Smooth muscle cell (in vitro differentiated cells): ENCODE data around the gene CGNL1. TPM values are rescaled to one million over a fixed set of nuclear protein-coding genes. Genes with fewer than 3 reads are reported as not detected.
A peak's percentile ranks its signal among the peaks of the same experiment; 100 is the strongest.

Experiments used
- DNase-seq: peaks from one replicate; lab custom pipeline; 2025; ENCODE audit not compliant: unreplicated experiment; lab: John Stamatoyannopoulos, UW
- H2AFZ ChIP-seq: fragments of 200-600 bp; sonication (generic); 2 replicates; pipeline ENCODE4 v1.6.0; 2016; ENCODE audit warnings: antibody characterized with exemption, low read depth, mild to moderate bottlenecking
- H3F3A ChIP-seq: fragments of 200-600 bp; sonication (generic); 2 replicates; pipeline ENCODE4 v1.6.0; 2017; ENCODE audit warnings: antibody characterized with exemption, low read depth
- H3K27ac ChIP-seq: fragments of 200-600 bp; sonication (generic); 2 replicates; pipeline ENCODE4 v1.5.1; 2016; ENCODE audit warnings: low read depth, mild to moderate bottlenecking
- H3K27me3 ChIP-seq: fragments of 200-600 bp; sonication (generic); 2 replicates; pipeline ENCODE4 v1.6.1; 2016; ENCODE audit warnings: low read depth, mild to moderate bottlenecking
- H3K36me3 ChIP-seq: fragments of 200-600 bp; sonication (generic); 2 replicates; pipeline ENCODE4 v1.5.1; 2016; ENCODE audit warnings: low read depth
- H3K4me1 ChIP-seq: fragments of 200-600 bp; sonication (generic); 2 replicates; pipeline ENCODE4 v1.5.1; 2016; ENCODE audit warnings: low read depth
- H3K4me2 ChIP-seq: fragments of 200-600 bp; sonication (generic); 2 replicates; pipeline ENCODE4 v1.6.0; 2016; ENCODE audit warnings: mild to moderate bottlenecking
- H3K4me3 ChIP-seq: fragments of 200-600 bp; sonication (generic); 2 replicates; pipeline ENCODE4 v1.5.1; 2016; ENCODE audit warnings: mild to moderate bottlenecking
- H3K79me2 ChIP-seq: fragments of 200-600 bp; sonication (generic); 2 replicates; pipeline ENCODE4 v1.6.0; 2016; ENCODE audit warnings: low read depth, mild to moderate bottlenecking
- H3K9ac ChIP-seq: fragments of 200-600 bp; sonication (generic); 2 replicates; pipeline ENCODE4 v1.6.0; 2016; ENCODE audit warnings: low read depth
- H3K9me3 ChIP-seq: fragments of 200-600 bp; sonication (generic); replicated peaks from 2 replicates; pipeline ENCODE4 v1.5.1; 2016; ENCODE audit warnings: low read depth
- H4K20me1 ChIP-seq: fragments of 200-600 bp; sonication (generic); 2 replicates; pipeline ENCODE4 v1.6.0; 2016; ENCODE audit warnings: low read depth
- WGBS: methylation state at CpG from one replicate; pipeline ENCODE4 v1.1.7; 2016; ENCODE audit warnings: low lambda C conversion rate; 5-methylcytosine and 5-hydroxymethylcytosine counted together
- polyA plus RNA-seq: library from polyadenylated mRNA; unstranded; fragments of >200 nt; fragmentation: Nextera tagmentation; extraction: Ambion mirVana; gene quantifications from 2 replicates; pipeline ENCODE4 v1.2.1, GENCODE V29; 2016
- total RNA-seq: library from RNA; depleted of rRNA; stranded (reverse); fragments of >200 nt; gene quantifications from 2 replicates; pipeline ENCODE4 v1.2.3, GENCODE V29; 2014
- TF ChIP-seq, protein P1 (sequence below): fragments of 200-600 bp; sonication (generic); IDR thresholded peaks from 2 replicates; pipeline ENCODE4 v1.5.1; 2017; ENCODE audit warnings: borderline replicate concordance, mild to moderate bottlenecking, antibody characterized with exemption; ENCODE audit not compliant: insufficient read depth, poor library complexity, severe bottlenecking

CGNL1 gene
- total and polyA plus RNA-seq, 2 experiments from 2014 or later = 4.2 to 9.5 TPM

DNA sequence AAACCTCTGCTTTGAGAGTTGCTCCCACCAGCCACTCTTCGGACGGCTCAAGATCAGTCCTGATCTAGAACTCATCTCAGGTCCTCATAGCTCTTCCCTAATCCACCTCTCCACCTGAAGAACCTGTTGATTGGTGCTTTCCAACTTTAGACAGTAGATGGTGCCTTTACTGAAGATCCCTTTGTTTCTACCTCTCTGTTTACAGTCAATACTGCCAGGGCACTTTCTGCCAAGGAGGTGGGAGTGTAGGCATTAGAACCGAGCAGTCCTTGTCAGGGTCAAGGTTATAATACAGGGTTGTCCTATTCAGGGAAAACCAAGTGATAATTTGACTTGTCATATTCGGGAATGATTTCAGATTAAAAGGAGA, 1.2 kb downstream of the CGNL1 start:
- Histone ChIP-seq H3K4me1 (no peaks in the 10 kb centered on the region), H3K4me2 (peak overlapping the region; percentile 99), H3K27ac (no peak overlapping the region), H3K9me3 (no peaks in the 10 kb centered on the region), H3K27me3 (no peaks in the 10 kb centered on the region), H3K36me3 (no peaks in the 10 kb centered on the region), H4K20me1 (no peaks in the 10 kb centered on the region), H3K4me3 (peak overlapping the region; percentile 81), H3K9ac (peak overlapping the region; percentile 66), H3K79me2 (peaks cover 26% of the 10 kb centered on the region), H2AFZ (no peak overlapping the region), H3F3A (no peaks in the 10 kb centered on the region)
- TF ChIP-seq, protein P1, sequence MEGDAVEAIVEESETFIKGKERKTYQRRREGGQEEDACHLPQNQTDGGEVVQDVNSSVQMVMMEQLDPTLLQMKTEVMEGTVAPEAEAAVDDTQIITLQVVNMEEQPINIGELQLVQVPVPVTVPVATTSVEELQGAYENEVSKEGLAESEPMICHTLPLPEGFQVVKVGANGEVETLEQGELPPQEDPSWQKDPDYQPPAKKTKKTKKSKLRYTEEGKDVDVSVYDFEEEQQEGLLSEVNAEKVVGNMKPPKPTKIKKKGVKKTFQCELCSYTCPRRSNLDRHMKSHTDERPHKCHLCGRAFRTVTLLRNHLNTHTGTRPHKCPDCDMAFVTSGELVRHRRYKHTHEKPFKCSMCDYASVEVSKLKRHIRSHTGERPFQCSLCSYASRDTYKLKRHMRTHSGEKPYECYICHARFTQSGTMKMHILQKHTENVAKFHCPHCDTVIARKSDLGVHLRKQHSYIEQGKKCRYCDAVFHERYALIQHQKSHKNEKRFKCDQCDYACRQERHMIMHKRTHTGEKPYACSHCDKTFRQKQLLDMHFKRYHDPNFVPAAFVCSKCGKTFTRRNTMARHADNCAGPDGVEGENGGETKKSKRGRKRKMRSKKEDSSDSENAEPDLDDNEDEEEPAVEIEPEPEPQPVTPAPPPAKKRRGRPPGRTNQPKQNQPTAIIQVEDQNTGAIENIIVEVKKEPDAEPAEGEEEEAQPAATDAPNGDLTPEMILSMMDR = no peak
- 48% methylated on average over 4 of the region's 4 CpGs for WGBS
- DNase-seq = no peak

DNA sequence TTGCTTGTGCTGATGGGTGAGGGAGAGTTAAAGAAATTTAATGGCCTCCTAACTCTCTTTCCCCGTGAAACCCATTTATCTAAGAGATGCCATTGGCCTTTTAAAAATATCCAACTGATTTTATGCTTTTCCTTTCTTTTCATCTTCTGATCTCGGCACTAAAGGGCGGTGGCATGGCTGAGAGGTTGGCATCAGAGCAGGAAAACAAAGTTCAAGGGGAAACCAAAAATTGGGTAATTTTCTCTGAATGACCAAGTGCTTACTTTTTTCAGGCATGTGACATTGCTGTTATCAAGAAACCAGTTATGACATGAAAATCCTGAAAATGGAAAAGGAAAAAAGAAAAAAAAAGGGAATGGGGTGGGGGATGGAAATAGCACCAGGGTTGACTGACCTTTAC, 3.2 kb downstream of the CGNL1 start:
- Histone ChIP-seq H3K4me1 (no peaks in the 10 kb centered on the region), H3K36me3 (no peaks in the 10 kb centered on the region), H3F3A (no peaks in the 10 kb centered on the region), H3K4me3 (no peak overlapping the region), H3K79me2 (peaks cover 26% of the 10 kb centered on the region), H2AFZ (no peak overlapping the region), H3K9ac (no peak overlapping the region), H3K4me2 (no peak overlapping the region), H3K27me3 (no peaks in the 10 kb centered on the region), H3K27ac (no peak overlapping the region), H3K9me3 (no peaks in the 10 kb centered on the region), H4K20me1 (no peaks in the 10 kb centered on the region)
- 58% methylated on average over 3 of the region's 3 CpGs for WGBS
- DNase-seq = no peak
- TF ChIP-seq, protein P1 = no peak

DNA sequence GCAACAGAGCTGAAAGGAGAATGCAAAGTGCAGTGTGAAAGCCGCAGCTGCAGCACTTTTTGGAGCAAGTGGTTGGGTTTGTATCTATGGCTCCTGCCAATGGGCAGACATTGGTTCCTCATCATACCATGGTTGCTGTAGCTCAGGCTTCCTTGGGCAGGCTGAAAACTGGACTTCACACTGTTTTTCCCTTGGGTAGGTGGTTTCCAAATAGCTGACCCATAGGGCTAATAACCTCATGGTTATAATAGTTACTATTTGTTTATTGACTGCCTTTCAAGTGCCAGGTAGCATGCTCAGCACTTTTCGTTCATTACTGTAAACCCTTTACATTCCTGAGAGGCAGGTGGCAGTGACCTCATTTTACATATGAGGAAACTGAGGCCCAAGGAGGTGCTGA, 4.5 kb downstream of the CGNL1 start:
- Histone ChIP-seq H3K4me2 (no peak overlapping the region), H3F3A (peaks cover 4% of the 10 kb centered on the region), H3K27me3 (no peaks in the 10 kb centered on the region), H2AFZ (no peak overlapping the region), H3K4me3 (no peak overlapping the region), H3K9me3 (no peaks in the 10 kb centered on the region), H3K79me2 (peaks cover 26% of the 10 kb centered on the region), H3K4me1 (no peaks in the 10 kb centered on the region), H3K27ac (no peak overlapping the region), H4K20me1 (no peaks in the 10 kb centered on the region), H3K9ac (no peak overlapping the region), H3K36me3 (no peaks in the 10 kb centered on the region)
- TF ChIP-seq, protein P1 = no peak
- no peak for DNase-seq
- 98% methylated on average over 2 of the region's 2 CpGs for WGBS

DNA sequence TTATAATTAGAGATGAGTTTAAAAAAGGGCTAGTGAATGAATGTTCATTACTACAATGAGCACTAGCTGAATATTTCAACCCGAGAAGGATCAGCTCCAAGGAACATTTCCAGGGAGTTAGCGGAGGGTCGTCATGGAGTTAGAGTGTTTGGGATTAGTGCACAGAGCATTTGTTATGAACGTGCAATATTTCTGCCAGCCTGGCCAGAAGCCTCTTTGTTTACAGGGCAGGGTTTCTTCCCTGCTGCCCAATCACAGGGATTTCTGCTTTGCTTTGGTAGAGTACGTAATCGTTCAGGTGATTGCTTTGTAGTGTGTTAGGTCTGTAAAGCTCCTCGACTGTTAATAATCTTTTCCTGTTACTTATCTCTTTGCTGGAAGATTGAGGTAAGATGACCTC, 5.9 kb downstream of the CGNL1 start:
- Histone ChIP-seq H3K4me1 (peaks cover 8% of the 10 kb centered on the region), H3K9me3 (no peaks in the 10 kb centered on the region), H3K4me3 (no peak overlapping the region), H3K27ac (no peak overlapping the region), H2AFZ (no peak overlapping the region), H3K27me3 (no peaks in the 10 kb centered on the region), H3K4me2 (peak overlapping the region; percentile 8), H3K36me3 (no peaks in the 10 kb centered on the region), H3K9ac (no peak overlapping the region), H3F3A (peaks cover 4% of the 10 kb centered on the region), H3K79me2 (peaks cover 31% of the 10 kb centered on the region), H4K20me1 (no peaks in the 10 kb centered on the region)
- TF ChIP-seq, protein P1 = no peak
- DNase-seq = no peak
- 39% methylated on average over 7 of the region's 7 CpGs for WGBS
